ENCODE results near the gene MYO15A. TPM values are rescaled to one million over a fixed set of nuclear protein-coding genes. Genes with fewer than 3 reads are reported as not detected.

The MYO15A gene
- total and polyA plus RNA-seq, 2 donors (not counting 1 experiment from before 2014, with no cell fraction given): 2.5 to 3.1 TPM

DNA sequence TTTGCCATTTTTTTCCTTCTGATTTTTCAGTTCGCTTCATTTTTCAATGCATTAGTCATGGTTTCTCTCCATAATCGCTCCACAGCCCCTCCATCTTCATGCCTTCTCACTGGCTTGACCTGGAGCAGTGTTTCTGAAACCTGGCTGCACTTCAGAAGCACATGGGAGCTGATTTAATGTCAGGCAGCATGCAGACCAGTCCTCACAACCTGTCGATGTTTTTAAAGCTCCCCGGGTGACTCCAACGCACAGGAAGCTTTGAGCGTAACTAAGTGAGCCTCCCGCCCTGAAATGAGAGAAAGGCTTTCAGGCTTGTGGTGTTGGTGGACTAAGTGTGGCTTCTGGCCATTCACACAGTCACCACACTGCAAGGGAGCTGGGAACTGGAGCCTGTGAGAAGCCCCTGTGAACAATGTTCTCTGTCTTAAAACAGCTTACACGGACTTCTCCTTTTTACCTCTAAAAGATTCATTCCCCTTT lies 37.7 kb upstream of the MYO15A start:
- Mint-ChIP-seq H3K4me1 (no peaks in the 10 kb centered on the region), H3K4me3 (no peak overlapping the region), H3K27me3 (peaks cover 11% of the 10 kb centered on the region), H3K27ac (no peak overlapping the region), H3K9me3 (ENCODE audit: insufficient read depth) (no peaks in the 10 kb centered on the region)
- Histone ChIP-seq H2AFZ (ENCODE audit: insufficient read depth, low read depth, low read length, poor library complexity, severe bottlenecking) (no peak overlapping the region), H3K27me3 (replicated peaks in 1 of 4; ENCODE audit: control extremely low read depth in 1 of 4, control insufficient read depth in 3 of 4, insufficient read depth in 4 of 4, low read length in 3 of 4) (no peaks in the 10 kb centered on the region), H3K4me1 (ENCODE audit: control insufficient read depth in 2 of 2, insufficient read depth in 2 of 2, low read length in 2 of 2) (no peaks in the 10 kb centered on the region), H3K27ac (ENCODE audit: low read length in 2 of 2) (no peak overlapping the region), H3K9me3 (ENCODE audit: control extremely low read depth in 1 of 3, control insufficient read depth in 2 of 3, insufficient read depth in 1 of 3, low read length in 2 of 3) (no peaks in the 10 kb centered on the region), H3K4me3 (ENCODE audit: control extremely low read depth in 1 of 5, extremely low read depth in 1 of 5, insufficient read depth in 1 of 5, low read depth in 2 of 5, low read length in 4 of 5) (no peak overlapping the region), H4K20me1 (ENCODE audit: control insufficient read depth, insufficient read depth, low read length, poor library complexity, severe bottlenecking) (no peaks in the 10 kb centered on the region), H3K79me2 (ENCODE audit: control insufficient read depth, insufficient read depth, low read length) (no peaks in the 10 kb centered on the region), H3K9ac (ENCODE audit: low read length) (no peak overlapping the region), H3K36me3 (replicated peaks in 1 of 2; ENCODE audit: control extremely low read depth in 1 of 2, control insufficient read depth in 1 of 2, extremely low read depth in 1 of 2, insufficient read depth in 2 of 2, low read length in 1 of 2) (peaks cover 0 to 4% of the 10 kb centered on the region in 2 experiments), H3K4me2 (replicated peaks; ENCODE audit: low read depth, low read length, poor library complexity, severe bottlenecking) (no peak overlapping the region)
- ATAC-seq (ENCODE audit: low read depth): no peak
- no peak for DNase-seq
- 23% methylated on average over 5 of the region's 8 CpGs for WGBS (ENCODE audit: insufficient coverage)
- intact Hi-C loops (cut with micrococcal nuclease): no loop called here
- CTCF ChIA-PET: interaction anchor here (0.6 kb wide), 1 partner anchor 40 kb away, joined by 3 read pairs; no protein-coding TSS in a partner anchor
- TF ChIP-seq, protein P1, sequence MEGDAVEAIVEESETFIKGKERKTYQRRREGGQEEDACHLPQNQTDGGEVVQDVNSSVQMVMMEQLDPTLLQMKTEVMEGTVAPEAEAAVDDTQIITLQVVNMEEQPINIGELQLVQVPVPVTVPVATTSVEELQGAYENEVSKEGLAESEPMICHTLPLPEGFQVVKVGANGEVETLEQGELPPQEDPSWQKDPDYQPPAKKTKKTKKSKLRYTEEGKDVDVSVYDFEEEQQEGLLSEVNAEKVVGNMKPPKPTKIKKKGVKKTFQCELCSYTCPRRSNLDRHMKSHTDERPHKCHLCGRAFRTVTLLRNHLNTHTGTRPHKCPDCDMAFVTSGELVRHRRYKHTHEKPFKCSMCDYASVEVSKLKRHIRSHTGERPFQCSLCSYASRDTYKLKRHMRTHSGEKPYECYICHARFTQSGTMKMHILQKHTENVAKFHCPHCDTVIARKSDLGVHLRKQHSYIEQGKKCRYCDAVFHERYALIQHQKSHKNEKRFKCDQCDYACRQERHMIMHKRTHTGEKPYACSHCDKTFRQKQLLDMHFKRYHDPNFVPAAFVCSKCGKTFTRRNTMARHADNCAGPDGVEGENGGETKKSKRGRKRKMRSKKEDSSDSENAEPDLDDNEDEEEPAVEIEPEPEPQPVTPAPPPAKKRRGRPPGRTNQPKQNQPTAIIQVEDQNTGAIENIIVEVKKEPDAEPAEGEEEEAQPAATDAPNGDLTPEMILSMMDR (IDR thresholded peaks at IDR 0.05): no peak
- TF ChIP-seq EZH2 (IDR thresholded peaks at IDR 0.05; ENCODE audit: borderline replicate concordance, insufficient read depth, low read depth, low read length, poor library complexity, severe bottlenecking): no peak
- POLR2A ChIA-PET: no interaction called here

DNA sequence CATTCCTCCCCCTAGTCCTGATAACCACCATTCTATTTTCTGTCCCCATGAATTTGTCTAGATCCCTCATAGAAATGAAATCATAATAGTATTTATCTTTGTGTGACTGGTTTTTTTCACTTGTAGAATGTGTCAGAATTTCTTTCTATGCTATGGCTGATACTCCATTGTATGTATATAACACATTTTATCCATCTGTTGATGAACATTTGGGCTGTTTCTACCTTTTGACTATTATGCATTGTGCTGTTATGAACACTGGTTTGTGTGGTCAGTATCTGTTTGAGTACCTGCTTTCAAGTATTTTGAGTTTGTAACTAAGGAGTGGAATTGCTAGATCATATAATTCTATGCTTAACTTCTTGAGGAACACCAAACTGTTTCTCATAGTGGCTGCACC lies 36.8 kb upstream of the MYO15A start:
- TF ChIP-seq, protein P1 (IDR thresholded peaks at IDR 0.05): no peak
- TF ChIP-seq EZH2 (IDR thresholded peaks at IDR 0.05; ENCODE audit: borderline replicate concordance, insufficient read depth, low read depth, low read length, poor library complexity, severe bottlenecking): no peak
- no peaks in the 10 kb centered on the region for H3K9me3 ChIP-seq (ENCODE audit: control extremely low read depth in 1 of 3, control insufficient read depth in 2 of 3, insufficient read depth in 1 of 3, low read length in 2 of 3)
- ChIA-PET CTCF (no interaction called here), POLR2A (no interaction called here)
- H3K27me3 Mint-ChIP-seq: peaks cover 15% of the 10 kb centered on the region
- H3K79me2 ChIP-seq (ENCODE audit: control insufficient read depth, insufficient read depth, low read length): no peaks in the 10 kb centered on the region
- no peak overlapping the region for H2AFZ ChIP-seq (ENCODE audit: insufficient read depth, low read depth, low read length, poor library complexity, severe bottlenecking)
- no peaks in the 10 kb centered on the region for H3K4me1 Mint-ChIP-seq
- H3K36me3 ChIP-seq (replicated peaks in 1 of 2; ENCODE audit: control extremely low read depth in 1 of 2, control insufficient read depth in 1 of 2, extremely low read depth in 1 of 2, insufficient read depth in 2 of 2, low read length in 1 of 2): peaks cover 0 to 1% of the 10 kb centered on the region in 2 experiments
- no peak overlapping the region for H3K4me3 Mint-ChIP-seq
- H4K20me1 ChIP-seq (ENCODE audit: control insufficient read depth, insufficient read depth, low read length, poor library complexity, severe bottlenecking): no peaks in the 10 kb centered on the region
- no peak for DNase-seq
- H3K9ac ChIP-seq (ENCODE audit: low read length): no peak overlapping the region
- no peak for ATAC-seq (ENCODE audit: low read depth)
- no peak overlapping the region for H3K27ac ChIP-seq (ENCODE audit: low read length in 2 of 2)
- no peaks in the 10 kb centered on the region for H3K27me3 ChIP-seq (replicated peaks in 1 of 4; ENCODE audit: control extremely low read depth in 1 of 4, control insufficient read depth in 3 of 4, insufficient read depth in 4 of 4, low read length in 3 of 4)
- no peak overlapping the region for H3K27ac Mint-ChIP-seq
- no peaks in the 10 kb centered on the region for H3K9me3 Mint-ChIP-seq (ENCODE audit: insufficient read depth)
- H3K4me2 ChIP-seq (replicated peaks; ENCODE audit: low read depth, low read length, poor library complexity, severe bottlenecking): no peak overlapping the region
- no peaks in the 10 kb centered on the region for H3K4me1 ChIP-seq (ENCODE audit: control insufficient read depth in 2 of 2, insufficient read depth in 2 of 2, low read length in 2 of 2)
- no peak overlapping the region for H3K4me3 ChIP-seq (ENCODE audit: control extremely low read depth in 1 of 5, extremely low read depth in 1 of 5, insufficient read depth in 1 of 5, low read depth in 2 of 5, low read length in 4 of 5)
- intact Hi-C loops (cut with micrococcal nuclease): no loop called here

All from B cell (primary cell).